ENCODE measurements around the gene DNAH2. TPM values are rescaled to one million over a fixed set of nuclear protein-coding genes. Genes with fewer than 3 reads are reported as not detected.
A peak's percentile ranks its signal among the peaks of the same experiment; 100 is the strongest.

Gene DNAH2
- total RNA-seq, 3 donors from 2014 or later, result 0.16 to 1.5 (median 0.98) TPM

GRCh38 chr17:7676533-7676932, 41.0 kb upstream of the DNAH2 start:
- Histone ChIP-seq H3K9me3 (peaks cover 7 to 8% of the 10 kb centered on the region in 2 donors), H3K27me3 (no peaks in the 10 kb centered on the region), H3K4me1 (no peaks in the 10 kb centered on the region), H3K36me3 (peaks cover 11% of the 10 kb centered on the region), H3K4me3 (no peak overlapping the region), H3K27ac (no peak overlapping the region)
- intact Hi-C loops (cut with DNase I; ENCODE audit: low total_unique reads), result no loop called here
- DNase-seq (ENCODE audit: low spot score in 2 of 2), result no peak
- TF ChIP-seq POLR2AphosphoS5 (IDR thresholded peaks at IDR 0.05) (no peak), CTCF (IDR thresholded peaks at IDR 0.05) (no peak), POLR2A (IDR thresholded peaks at IDR 0.05) (no peak)

GRCh38 chr17:7677388-7678067, 40.0 kb upstream of the DNAH2 start:
- no peak for TF ChIP-seq POLR2A (IDR thresholded peaks at IDR 0.05)
- TF ChIP-seq CTCF (IDR thresholded peaks at IDR 0.05), result no peak
- no peak for TF ChIP-seq POLR2AphosphoS5 (IDR thresholded peaks at IDR 0.05)

GRCh38 chr17:7684851-7685532, 32.6 kb upstream of the DNAH2 start:
- no peak for DNase-seq (ENCODE audit: low spot score in 2 of 2)
- H3K27me3 ChIP-seq, result no peaks in the 10 kb centered on the region
- no peaks in the 10 kb centered on the region for H3K9me3 ChIP-seq
- peaks cover 4 to 8% of the 10 kb centered on the region in 2 donors for H3K4me1 ChIP-seq
- TF ChIP-seq POLR2A (IDR thresholded peaks at IDR 0.05), result no peak
- TF ChIP-seq CTCF (IDR thresholded peaks at IDR 0.05), result no peak
- no peak for TF ChIP-seq POLR2AphosphoS5 (IDR thresholded peaks at IDR 0.05)
- intact Hi-C loops (cut with DNase I; ENCODE audit: low total_unique reads), result no loop called here
- no peaks in the 10 kb centered on the region for H3K36me3 ChIP-seq
- H3K4me3 ChIP-seq, result peak overlapping the region; percentile 85 to 96 (median 95)
- H3K27ac ChIP-seq, result peak overlapping the region; percentile 96 to 98

More at GRCh38 chr17:7677388-7678067, 40.0 kb upstream of the DNAH2 start:
- DNase-seq (ENCODE audit: low spot score in 2 of 2), result no peak
- intact Hi-C loops (cut with DNase I; ENCODE audit: low total_unique reads), result no loop called here
- Histone ChIP-seq H3K4me3 (no peak overlapping the region), H3K36me3 (peaks cover 11% of the 10 kb centered on the region), H3K27ac (no peak overlapping the region), H3K27me3 (no peaks in the 10 kb centered on the region), H3K4me1 (no peaks in the 10 kb centered on the region), H3K9me3 (peaks cover 7 to 8% of the 10 kb centered on the region in 2 donors)

GRCh38 chr17:7685533-7686221, 31.9 kb upstream of the DNAH2 start:
- intact Hi-C loops (cut with DNase I; ENCODE audit: low total_unique reads), result no loop called here
- peak overlapping the region; percentile 85 to 96 (median 95) for H3K4me3 ChIP-seq
- H3K27me3 ChIP-seq, result no peaks in the 10 kb centered on the region
- peak overlapping the region; percentile 96 to 98 for H3K27ac ChIP-seq
- H3K4me1 ChIP-seq, result peaks cover 4 to 8% of the 10 kb centered on the region in 2 donors
- no peaks in the 10 kb centered on the region for H3K9me3 ChIP-seq
- DNase-seq (ENCODE audit: low spot score in 2 of 2), result peak; percentile 92 to 93
- TF ChIP-seq CTCF (IDR thresholded peaks at IDR 0.05), result no peak
- peak; percentile 39 to 87 (median 66) for TF ChIP-seq POLR2AphosphoS5 (IDR thresholded peaks at IDR 0.05)
- peak; percentile 70 for TF ChIP-seq POLR2A (IDR thresholded peaks at IDR 0.05)
- H3K36me3 ChIP-seq, result no peaks in the 10 kb centered on the region

All from breast epithelium (tissue), 4 donors.